PC-9 (cell line): ENCODE measurements around the gene C6orf141. TPM values are rescaled to one million over a fixed set of nuclear protein-coding genes. Genes with fewer than 3 reads are reported as not detected.

Source experiments
- BruUV-seq: library from RNA; stranded (reverse); fragments of 400-500 nt; replicated peaks from 2 replicates; lab custom pipeline; 2021; lab: Mats Ljungman, UMichigan
- CTCF ChIA-PET: fragments of 300-600 bp; sonication (Branson Sonifier 250); formaldehyde crosslinking; loops from one replicate; lab custom pipeline; 2022; ENCODE audit warnings: antibody characterized with exemption; lab: Charles Lee
- POLR2A ChIA-PET: fragments of 300-600 bp; sonication (Branson Sonifier 250); formaldehyde crosslinking; loops from one replicate; lab custom pipeline; 2022; ENCODE audit warnings: antibody characterized with exemption; ENCODE audit not compliant: unreplicated experiment; lab: Charles Lee
- DNase-seq, 2 experiments: peaks; one replicate each; pipeline versions ENCODE4 v3.0.0 to v3.0.0-alpha.2; 2015 to 2022; ENCODE audit warnings: mixed read lengths in 1 of 2
- H2AFZ ChIP-seq: fragments of 200-600 bp; sonication (generic); 2 replicates; pipeline ENCODE4 v1.8.1; 2017; ENCODE audit warnings: antibody characterized with exemption
- H3F3A ChIP-seq: fragments of 200-600 bp; sonication (generic); 2 replicates; pipeline ENCODE4 v1.8.1; 2017; ENCODE audit warnings: antibody characterized with exemption, mild to moderate bottlenecking, low read depth; ENCODE audit not compliant: insufficient read depth
- H3K27ac ChIP-seq: fragments of 200-600 bp; sonication (generic); 2 replicates; pipeline ENCODE4 v1.6.1; 2016; ENCODE audit warnings: mixed run types
- H3K27me3 ChIP-seq: fragments of 200-600 bp; sonication (generic); 2 replicates; pipeline ENCODE4 v1.6.1; 2016; ENCODE audit warnings: low read depth, mixed run types; ENCODE audit not compliant: insufficient read depth
- H3K36me3 ChIP-seq: fragments of 200-600 bp; sonication (generic); 2 replicates; pipeline ENCODE4 v1.6.1; 2016; ENCODE audit warnings: low read depth, mixed run types
- H3K4me1 ChIP-seq: fragments of 200-600 bp; sonication (generic); replicated peaks from 2 replicates; pipeline ENCODE4 v1.6.1; 2016; ENCODE audit warnings: mixed run types; ENCODE audit not compliant: insufficient read depth
- H3K4me2 ChIP-seq: fragments of 200-600 bp; sonication (generic); 2 replicates; pipeline ENCODE4 v1.6.1; 2017; ENCODE audit warnings: mixed run types
- H3K4me3 ChIP-seq: fragments of 200-600 bp; sonication (generic); 2 replicates; pipeline ENCODE4 v1.6.1; 2016; ENCODE audit warnings: mixed run types
- H3K79me2 ChIP-seq: fragments of 200-600 bp; sonication (generic); 2 replicates; pipeline ENCODE4 v1.6.1; 2017; ENCODE audit warnings: low read depth, mixed run types
- H3K9me2 ChIP-seq: fragments of 200-600 bp; sonication (generic); 2 replicates; pipeline ENCODE4 v1.8.1; 2017; ENCODE audit warnings: mild to moderate bottlenecking; ENCODE audit not compliant: insufficient read depth
- H3K9me3 ChIP-seq: fragments of 200-600 bp; sonication (generic); 2 replicates; pipeline ENCODE4 v1.8.1; 2016; ENCODE audit warnings: low read depth; ENCODE audit not compliant: insufficient read depth
- H4K20me1 ChIP-seq: fragments of 200-600 bp; sonication (generic); 2 replicates; pipeline ENCODE4 v1.8.1; 2017; ENCODE audit not compliant: insufficient read depth
- CTCF ChIP-seq: fragments of 200-600 bp; sonication (generic); conservative IDR thresholded peaks from 2 replicates; pipeline ENCODE4 v1.6.1; 2017; ENCODE audit warnings: mixed run types, antibody characterized with exemption, mild to moderate bottlenecking, moderate library complexity
- EZH2 ChIP-seq: fragments of 200-600 bp; sonication (generic); IDR thresholded peaks from 2 replicates; pipeline ENCODE4 v1.8.0; 2017; ENCODE audit warnings: antibody characterized with exemption, low read depth
- intact Hi-C: fragments of 100-400 bp; cut with micrococcal nuclease; formaldehyde crosslinking; loops from one replicate; pipeline ENCODE4 v1.10.0; 2022; ENCODE audit not compliant: unreplicated experiment
- total RNA-seq: library from RNA; stranded (reverse); gene quantifications from 2 replicates; pipeline ENCODE4 v1.2.3, GENCODE V29; 2021

The C6orf141 gene
- total RNA-seq, 1 experiment from 2014 or later: 21.9 TPM

- ChIA-PET CTCF (no interaction called here), POLR2A (interaction anchor here (0.6 kb wide), 1 partner anchor 117 kb away, joined by 8 read pairs; no protein-coding TSS in a partner anchor)
- Histone ChIP-seq H3K4me3 (no peak overlapping the region), H3K79me2 (no peaks in the 10 kb centered on the region), H3K36me3 (no peaks in the 10 kb centered on the region), H3F3A (no peaks in the 10 kb centered on the region), H3K27ac (no peak overlapping the region), H3K27me3 (no peaks in the 10 kb centered on the region), H3K4me1 (peaks cover 17% of the 10 kb centered on the region), H4K20me1 (no peaks in the 10 kb centered on the region), H2AFZ (no peak overlapping the region), H3K9me2 (no peaks in the 10 kb centered on the region), H3K4me2 (no peak overlapping the region), H3K9me3 (peaks cover 4% of the 10 kb centered on the region; the same call in 1 of the 2 replicates)
- no TSS peak for BruUV-seq
- TF ChIP-seq CTCF (no peak), EZH2 (no peak)
- intact Hi-C loops: no loop called here
- no peak for DNase-seq
Observed at GRCh38 chr6:49565855-49566254, 15.4 kb downstream of the C6orf141 start.

GRCh38 chr6:49570474-49571079 is 20.1 kb downstream of the C6orf141 start:
- BruUV-seq: no TSS peak
- no peak overlapping the region for H3K4me2 ChIP-seq
- H3K36me3 ChIP-seq: no peaks in the 10 kb centered on the region
- peaks cover 16% of the 10 kb centered on the region for H3K4me1 ChIP-seq
- DNase-seq: peak in 1 of 2 experiments; percentile 47
- intact Hi-C loops: no loop called here
- ChIA-PET CTCF (interaction anchor here (0.6 to 1.1 kb wide), 3 partner anchors 36 to 79 kb away, joined by 3 read pairs; no protein-coding TSS in a partner anchor), POLR2A (no interaction called here)
- H3K9me3 ChIP-seq: 0 out of 2 replicates have a peak, but pooled peaks cover under 1% of the 10 kb centered on the region
- no peaks in the 10 kb centered on the region for H3K9me2 ChIP-seq
- H4K20me1 ChIP-seq: no peaks in the 10 kb centered on the region
- H3K27ac ChIP-seq: no peak overlapping the region
- peak overlapping the region; percentile 37 for H2AFZ ChIP-seq
- TF ChIP-seq CTCF: peak; percentile 49
- no peak for TF ChIP-seq EZH2
- H3F3A ChIP-seq: no peaks in the 10 kb centered on the region
- H3K79me2 ChIP-seq: no peaks in the 10 kb centered on the region
- H3K4me3 ChIP-seq: no peak overlapping the region
- H3K27me3 ChIP-seq: no peaks in the 10 kb centered on the region

- H3F3A ChIP-seq: no peaks in the 10 kb centered on the region
- POLR2A ChIA-PET: no interaction called here
- no peaks in the 10 kb centered on the region for H3K4me1 ChIP-seq
- H3K36me3 ChIP-seq: no peaks in the 10 kb centered on the region
- H3K9me2 ChIP-seq: no peaks in the 10 kb centered on the region
- no peaks in the 10 kb centered on the region for H3K79me2 ChIP-seq
- intact Hi-C loops: no loop called here
- H3K27ac ChIP-seq: no peak overlapping the region
- no peak overlapping the region for H3K4me2 ChIP-seq
- CTCF ChIA-PET: no interaction called here
- peak overlapping the region; percentile 64 for H2AFZ ChIP-seq
- no peaks in the 10 kb centered on the region for H3K9me3 ChIP-seq
- no peak for DNase-seq
- no peak overlapping the region for H3K4me3 ChIP-seq
- BruUV-seq: no TSS peak
- no peak for TF ChIP-seq EZH2
- TF ChIP-seq CTCF: no peak
- H3K27me3 ChIP-seq: no peaks in the 10 kb centered on the region
- H4K20me1 ChIP-seq: no peaks in the 10 kb centered on the region
Observed at GRCh38 chr6:49576618-49577017, 26.1 kb downstream of the C6orf141 start.
